Loucy (cell line): ENCODE measurements around the gene SPAG6.

Experiments
- H2AFZ ChIP-seq: fragments of 200-600 bp; sonication (generic); 2 replicates; pipeline ENCODE4 v1.6.0; 2016; ENCODE audit warnings: antibody characterized with exemption, mild to moderate bottlenecking, low read length, moderate library complexity
- H3F3A ChIP-seq: fragments of 200-600 bp; 2 replicates; pipeline ENCODE4 v1.6.0; 2016; ENCODE audit warnings: antibody characterized with exemption, low read depth, mild to moderate bottlenecking
- H3K27me3 ChIP-seq: fragments of 200-600 bp; sonication (generic); 2 replicates; pipeline ENCODE4 v1.6.1; 2014; ENCODE audit warnings: low read length, mild to moderate bottlenecking; ENCODE audit not compliant: insufficient read depth, poor library complexity, severe bottlenecking
- H3K36me3 ChIP-seq: fragments of 200-600 bp; sonication (generic); 2 replicates; pipeline ENCODE4 v1.6.1; 2016; ENCODE audit warnings: low read length; ENCODE audit not compliant: insufficient read depth
- H3K4me1 ChIP-seq: fragments of 200-600 bp; sonication (generic); 2 replicates; pipeline ENCODE4 v1.5.1; 2014; ENCODE audit warnings: low read length, mild to moderate bottlenecking; ENCODE audit not compliant: insufficient read depth, poor library complexity, severe bottlenecking
- H3K4me2 ChIP-seq: fragments of 200-600 bp; sonication (generic); 2 replicates; pipeline ENCODE4 v1.6.0; 2014; ENCODE audit warnings: antibody characterized with exemption, low read length, low read depth, mild to moderate bottlenecking; ENCODE audit not compliant: poor library complexity, severe bottlenecking
- H3K4me3 ChIP-seq: fragments of 200-600 bp; sonication (generic); 2 replicates; pipeline ENCODE4 v1.5.1; 2014; ENCODE audit warnings: low read length, mild to moderate bottlenecking, mixed read lengths; ENCODE audit not compliant: poor library complexity, severe bottlenecking
- H3K79me2 ChIP-seq: fragments of 200-600 bp; sonication (generic); 2 replicates; pipeline ENCODE4 v1.6.1; 2014; ENCODE audit warnings: low read length; ENCODE audit not compliant: insufficient read depth
- H3K9ac ChIP-seq: fragments of 200-600 bp; sonication (generic); 2 replicates; pipeline ENCODE4 v1.6.0; 2014; ENCODE audit warnings: mild to moderate bottlenecking, low read depth, low read length, moderate library complexity; ENCODE audit not compliant: poor library complexity, severe bottlenecking
- H3K9me2 ChIP-seq: fragments of 200-600 bp; sonication (generic); replicated peaks from 2 replicates; pipeline ENCODE4 v1.6.1; 2016; ENCODE audit warnings: low read depth, low read length, mixed read lengths
- H3K9me3 ChIP-seq: fragments of 200-600 bp; sonication (generic); 2 replicates; pipeline ENCODE4 v1.6.1; 2014; ENCODE audit warnings: mild to moderate bottlenecking, antibody characterized with exemption, low read length, low read depth; ENCODE audit not compliant: insufficient read depth
- H4K20me1 ChIP-seq: fragments of 200-600 bp; sonication (generic); 2 replicates; pipeline ENCODE4 v1.6.0; 2014; ENCODE audit warnings: antibody characterized with exemption, low read length, mild to moderate bottlenecking; ENCODE audit not compliant: insufficient read depth, poor library complexity, severe bottlenecking
- EZH2phosphoT487 ChIP-seq: fragments of 200-600 bp; IDR thresholded peaks from 2 replicates; pipeline ENCODE4 v1.6.1; 2018; ENCODE audit warnings: antibody characterized with exemption, mild to moderate bottlenecking, moderate library complexity, borderline replicate concordance
- TF ChIP-seq, protein P1 (sequence below): fragments of 200-600 bp; sonication (generic); conservative IDR thresholded peaks from 2 replicates; pipeline ENCODE4 v1.5.1; 2014; ENCODE audit warnings: mild to moderate bottlenecking, antibody characterized with exemption, low read length

SPAG6 gene

DNA sequence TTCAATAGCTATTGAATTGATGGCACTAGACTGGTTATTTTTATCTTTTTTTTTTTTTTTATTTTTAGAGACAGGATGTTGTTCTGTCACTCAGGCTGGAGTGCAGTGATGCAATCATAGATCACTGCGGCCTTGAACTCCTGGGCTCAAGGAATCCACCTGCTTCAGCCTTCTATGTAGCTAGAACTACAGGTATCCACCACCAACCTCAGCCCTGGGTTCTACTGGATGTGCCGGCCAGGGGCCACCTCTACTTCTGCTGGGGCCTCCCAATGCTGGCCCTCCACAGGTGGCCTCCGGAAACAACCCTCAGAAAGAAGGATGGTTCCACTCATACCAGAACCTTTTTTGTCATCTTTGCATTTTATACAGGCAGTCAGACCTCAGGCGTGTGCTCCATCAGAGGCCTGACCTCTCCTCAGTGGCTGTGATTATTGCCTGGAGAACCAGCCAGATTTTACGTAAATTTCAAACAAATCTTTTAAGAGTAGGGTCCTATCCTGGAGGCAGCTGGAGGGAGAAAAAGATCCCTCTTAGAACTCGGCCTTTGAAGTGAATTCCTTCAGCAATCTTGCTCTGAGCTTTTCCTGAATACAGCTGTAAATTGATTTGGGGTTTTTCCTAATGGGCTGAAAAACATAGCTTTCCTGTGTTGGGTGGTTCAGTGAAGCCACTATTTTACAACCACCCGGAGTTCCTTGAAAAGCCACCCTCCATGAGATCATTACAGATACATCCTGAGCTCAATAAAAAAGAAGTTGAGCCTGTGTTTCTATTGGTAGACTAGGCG lies 110.0 kb downstream of the SPAG6 start:
- H3K79me2 ChIP-seq: no peaks in the 10 kb centered on the region
- H3K4me1 ChIP-seq: no peaks in the 10 kb centered on the region
- no peaks in the 10 kb centered on the region for H3K27me3 ChIP-seq
- H3K9ac ChIP-seq: no peak overlapping the region
- no peaks in the 10 kb centered on the region for H3K36me3 ChIP-seq
- no peak overlapping the region for H3K4me3 ChIP-seq
- H2AFZ ChIP-seq: no peak overlapping the region
- H3K4me2 ChIP-seq: no peak overlapping the region
- no peaks in the 10 kb centered on the region for H3F3A ChIP-seq
- H3K9me2 ChIP-seq: no peaks in the 10 kb centered on the region
- no peaks in the 10 kb centered on the region for H3K9me3 ChIP-seq
- no peak for TF ChIP-seq EZH2phosphoT487
- TF ChIP-seq, protein P1, sequence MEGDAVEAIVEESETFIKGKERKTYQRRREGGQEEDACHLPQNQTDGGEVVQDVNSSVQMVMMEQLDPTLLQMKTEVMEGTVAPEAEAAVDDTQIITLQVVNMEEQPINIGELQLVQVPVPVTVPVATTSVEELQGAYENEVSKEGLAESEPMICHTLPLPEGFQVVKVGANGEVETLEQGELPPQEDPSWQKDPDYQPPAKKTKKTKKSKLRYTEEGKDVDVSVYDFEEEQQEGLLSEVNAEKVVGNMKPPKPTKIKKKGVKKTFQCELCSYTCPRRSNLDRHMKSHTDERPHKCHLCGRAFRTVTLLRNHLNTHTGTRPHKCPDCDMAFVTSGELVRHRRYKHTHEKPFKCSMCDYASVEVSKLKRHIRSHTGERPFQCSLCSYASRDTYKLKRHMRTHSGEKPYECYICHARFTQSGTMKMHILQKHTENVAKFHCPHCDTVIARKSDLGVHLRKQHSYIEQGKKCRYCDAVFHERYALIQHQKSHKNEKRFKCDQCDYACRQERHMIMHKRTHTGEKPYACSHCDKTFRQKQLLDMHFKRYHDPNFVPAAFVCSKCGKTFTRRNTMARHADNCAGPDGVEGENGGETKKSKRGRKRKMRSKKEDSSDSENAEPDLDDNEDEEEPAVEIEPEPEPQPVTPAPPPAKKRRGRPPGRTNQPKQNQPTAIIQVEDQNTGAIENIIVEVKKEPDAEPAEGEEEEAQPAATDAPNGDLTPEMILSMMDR: no peak
- H4K20me1 ChIP-seq: no peaks in the 10 kb centered on the region

GRCh38 chr10:22456486-22456885 lies 111.2 kb downstream of the SPAG6 start:
- H3K36me3 ChIP-seq: no peaks in the 10 kb centered on the region
- H3K4me2 ChIP-seq: no peak overlapping the region
- no peak overlapping the region for H3K9ac ChIP-seq
- no peak overlapping the region for H3K4me3 ChIP-seq
- no peak for TF ChIP-seq EZH2phosphoT487
- TF ChIP-seq, protein P1: no peak
- H3K9me3 ChIP-seq: no peaks in the 10 kb centered on the region
- no peaks in the 10 kb centered on the region for H3K27me3 ChIP-seq
- H3K9me2 ChIP-seq: no peaks in the 10 kb centered on the region
- no peaks in the 10 kb centered on the region for H3K4me1 ChIP-seq
- no peaks in the 10 kb centered on the region for H3K79me2 ChIP-seq
- H4K20me1 ChIP-seq: no peaks in the 10 kb centered on the region
- H3F3A ChIP-seq: no peaks in the 10 kb centered on the region
- H2AFZ ChIP-seq: no peak overlapping the region

DNA sequence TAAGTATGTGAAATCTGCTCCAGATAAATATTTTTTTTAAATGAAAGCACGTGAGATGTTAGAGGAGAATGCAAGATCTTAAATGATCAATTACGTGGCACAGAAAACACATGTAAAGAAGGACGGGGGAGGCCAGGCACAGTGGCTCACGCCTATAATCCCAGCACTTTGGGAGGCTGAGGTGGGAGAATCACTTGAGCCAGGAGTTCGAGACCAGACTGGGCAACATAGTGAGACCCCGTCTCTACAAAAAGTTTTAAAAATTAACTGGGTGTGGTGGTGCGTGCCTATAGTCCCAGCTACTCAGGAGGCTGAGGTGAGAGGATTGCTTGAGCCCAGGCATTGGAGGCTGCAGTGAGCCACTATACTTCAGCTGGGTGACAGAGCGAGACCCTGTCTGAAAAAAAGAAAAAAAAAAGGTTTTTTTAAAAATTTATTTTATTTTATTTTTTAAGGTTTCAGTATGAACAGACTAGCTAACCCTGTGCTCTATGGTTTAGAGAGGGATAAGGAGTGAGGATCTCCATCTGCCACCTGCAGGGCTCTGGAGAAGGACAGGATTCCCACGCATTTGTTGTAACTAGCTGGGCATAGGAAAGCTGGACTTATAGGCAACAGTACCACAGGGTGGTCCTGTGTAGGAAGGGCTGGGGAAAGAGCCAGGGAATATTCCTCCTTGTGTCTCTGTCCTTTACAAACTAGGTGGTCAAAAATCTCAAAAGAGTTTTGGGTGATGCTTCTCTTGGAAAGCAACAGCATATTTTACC lies 113.2 kb downstream of the SPAG6 start:
- Histone ChIP-seq H3K9me3 (no peaks in the 10 kb centered on the region), H3K9me2 (no peaks in the 10 kb centered on the region), H3K4me3 (no peak overlapping the region), H3K4me2 (no peak overlapping the region), H3K79me2 (no peaks in the 10 kb centered on the region), H2AFZ (no peak overlapping the region), H3F3A (no peaks in the 10 kb centered on the region), H3K9ac (no peak overlapping the region), H3K4me1 (peaks cover 5% of the 10 kb centered on the region), H3K27me3 (no peaks in the 10 kb centered on the region), H3K36me3 (no peaks in the 10 kb centered on the region), H4K20me1 (no peaks in the 10 kb centered on the region)
- no peak for TF ChIP-seq EZH2phosphoT487
